MV-4-11 (cell line): ENCODE measurements around the gene PALLD.

Experiments used
- DNase-seq: peaks from one replicate; lab custom pipeline; 2025; lab: John Stamatoyannopoulos, UW

Gene PALLD

GRCh38 chr4:168877511-168878491, 380.9 kb downstream of the PALLD start:
- DNase-seq: no peak

GRCh38 chr4:168878623-168879022, 381.8 kb downstream of the PALLD start:
- no peak for DNase-seq

- peak; percentile 61 for DNase-seq
These were observed 382.3 kb downstream of the PALLD start for GRCh38 chr4:168879188-168879587.

- no peak for DNase-seq
These were observed 383.3 kb downstream of the PALLD start for GRCh38 chr4:168880072-168880675.

DNA sequence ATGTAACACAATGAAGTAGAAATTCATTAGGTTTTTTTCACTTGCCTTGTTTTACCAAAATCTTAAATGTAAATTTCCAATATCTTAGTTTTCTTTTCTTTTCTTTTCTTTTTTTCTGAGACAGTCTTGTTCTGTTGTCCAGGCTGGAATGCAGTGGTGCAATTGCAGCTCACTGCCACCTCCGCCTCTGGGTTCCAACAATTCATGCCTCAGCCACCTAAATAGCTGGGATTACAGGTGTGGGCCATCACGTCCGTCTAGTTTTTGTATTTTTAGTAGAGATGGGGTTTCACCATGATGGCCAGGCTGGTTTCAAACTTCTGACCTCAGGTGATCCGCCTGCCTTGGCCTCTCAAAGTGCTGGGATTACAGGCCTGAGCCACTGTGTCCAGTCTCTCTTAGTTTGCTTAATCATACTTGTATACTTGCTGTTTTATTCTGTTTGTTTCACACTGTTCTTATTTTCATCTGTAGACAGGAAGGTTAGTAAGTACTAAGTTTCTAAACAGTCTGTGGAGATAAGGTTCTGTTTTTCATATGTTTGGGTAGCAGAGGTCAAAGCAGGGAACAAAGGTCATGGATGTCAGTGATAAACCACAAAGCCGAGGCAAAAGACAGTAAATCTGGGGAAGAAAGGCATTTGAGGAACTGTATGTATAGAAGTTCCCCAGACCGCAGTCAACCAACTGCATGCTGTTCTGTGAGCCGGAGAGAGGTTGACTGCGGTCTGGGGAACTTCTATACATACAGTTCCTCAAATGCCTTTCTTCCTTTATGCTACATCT, 384.2 kb downstream of the PALLD start:
- peak; percentile 99 for DNase-seq

DNA sequence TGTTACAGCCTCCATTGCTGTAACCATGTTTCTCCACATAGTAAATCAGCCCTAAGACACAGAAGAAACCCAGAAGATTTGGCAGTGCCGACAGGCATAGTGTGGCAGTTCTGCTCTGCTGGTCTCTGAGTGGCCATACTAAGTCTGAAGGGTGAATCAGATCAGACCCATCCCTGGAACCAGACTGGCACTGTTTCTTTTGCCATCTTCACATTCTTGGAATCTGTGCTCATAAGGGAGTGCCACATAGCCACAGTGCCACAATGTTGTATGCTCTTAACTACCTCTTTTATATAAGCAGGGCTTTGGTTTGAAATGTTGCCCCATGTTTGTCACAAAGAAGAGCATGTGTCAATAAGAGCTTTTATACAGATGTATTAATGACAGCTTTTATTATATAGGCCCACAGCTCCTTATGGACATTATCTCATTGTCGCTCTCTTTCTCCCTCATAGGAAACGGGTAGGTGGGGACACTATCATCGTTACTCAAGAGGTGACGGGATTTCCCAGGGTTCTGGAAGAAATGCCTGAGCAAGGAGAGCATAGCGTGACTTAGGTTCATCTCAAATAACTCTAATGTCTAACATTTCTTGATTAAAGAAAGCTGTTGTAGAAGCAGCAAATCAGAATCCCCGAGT, 385.0 kb downstream of the PALLD start:
- DNase-seq: no peak

DNA sequence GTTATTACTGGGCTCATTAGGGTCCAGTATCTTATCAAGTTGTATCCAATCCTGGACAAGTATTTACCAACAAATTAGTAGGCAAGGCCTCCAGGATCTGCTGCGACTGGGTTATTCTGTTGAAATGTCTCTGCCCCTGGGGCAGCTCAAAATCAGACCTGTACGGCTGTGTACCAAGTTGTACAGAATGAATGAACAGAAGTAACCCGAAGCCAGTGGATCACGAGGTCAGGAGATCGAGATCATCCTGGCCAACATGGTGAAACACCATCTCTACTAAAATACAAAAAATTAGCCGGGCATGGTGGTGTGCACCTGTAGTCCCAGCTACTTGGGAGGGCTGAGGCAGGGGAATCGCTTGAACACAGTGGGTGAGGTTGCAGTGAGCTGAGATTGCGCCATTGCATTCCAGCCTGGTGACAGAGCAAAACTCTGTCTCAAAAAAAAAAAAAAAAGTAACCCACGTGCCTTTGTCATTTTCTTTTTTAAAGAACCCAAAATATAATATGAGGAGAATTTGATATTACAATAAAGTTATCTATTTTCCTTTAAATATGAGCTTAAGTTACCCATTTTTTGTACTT, 385.9 kb downstream of the PALLD start:
- DNase-seq: peak; percentile 6

GRCh38 chr4:168883513-168883912, 386.7 kb downstream of the PALLD start:
- DNase-seq: no peak

DNA sequence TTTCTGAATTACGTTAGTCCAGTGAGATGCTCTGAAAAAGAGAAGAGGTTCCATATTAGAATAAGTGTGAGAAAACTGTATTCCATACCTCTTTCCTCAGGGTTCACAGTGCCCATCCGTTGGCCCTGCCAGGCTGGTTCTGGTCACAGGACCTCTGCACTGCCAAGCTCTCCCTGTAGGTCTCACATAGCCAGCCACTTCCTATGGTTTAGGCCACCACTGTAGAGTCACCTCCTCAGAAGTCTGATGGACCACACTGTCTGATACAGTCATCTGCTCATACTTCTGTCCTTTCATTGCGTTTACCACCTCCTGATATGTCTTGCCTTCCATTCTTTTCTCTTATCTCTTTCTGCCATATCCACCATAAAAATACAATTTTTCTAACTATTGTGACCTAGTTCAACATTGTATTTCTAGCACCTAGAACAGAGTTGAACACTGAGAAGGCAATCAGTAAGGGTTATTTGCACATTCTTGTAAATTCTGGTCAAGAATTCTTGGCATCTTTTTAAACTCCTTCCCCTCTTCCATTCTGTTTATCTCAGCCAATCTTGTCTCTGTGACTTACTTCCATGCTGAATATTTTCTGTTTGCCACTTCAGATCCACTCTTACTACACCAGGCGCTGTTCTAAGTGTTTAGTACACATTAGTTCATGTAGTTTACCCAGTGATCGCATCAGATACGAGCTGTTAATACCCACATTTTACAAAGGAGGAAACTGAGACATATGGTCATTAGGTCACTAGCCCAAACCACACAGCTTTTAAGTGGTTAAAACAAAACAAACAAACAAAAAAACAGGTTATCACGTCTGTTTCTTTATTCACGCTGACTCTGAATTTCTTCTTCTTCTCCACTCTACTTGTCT, 387.6 kb downstream of the PALLD start:
- DNase-seq: no peak

GRCh38 chr4:168885400-168885799, 388.5 kb downstream of the PALLD start:
- no peak for DNase-seq

- no peak for DNase-seq
These were observed 389.5 kb downstream of the PALLD start for GRCh38 chr4:168886351-168886750.

DNA sequence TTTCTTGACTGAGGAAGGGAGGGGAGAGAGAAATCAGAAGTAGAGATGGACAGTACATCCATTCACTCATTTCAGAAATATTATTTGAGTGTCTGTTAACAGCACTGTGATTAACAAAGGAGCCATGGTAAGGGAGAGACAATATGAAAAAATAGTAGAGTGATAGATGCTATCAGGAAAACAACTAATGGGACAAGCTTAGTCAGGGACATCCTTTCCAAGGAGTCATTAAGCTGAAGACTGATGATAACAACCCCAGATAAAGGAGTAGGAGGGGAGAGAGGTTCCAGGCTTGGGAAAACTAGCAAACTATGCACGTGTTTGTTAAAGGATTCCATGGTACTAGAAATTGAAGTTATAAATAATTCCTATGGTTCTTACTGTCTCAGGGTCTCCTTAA, 391.0 kb downstream of the PALLD start:
- DNase-seq: no peak

DNA sequence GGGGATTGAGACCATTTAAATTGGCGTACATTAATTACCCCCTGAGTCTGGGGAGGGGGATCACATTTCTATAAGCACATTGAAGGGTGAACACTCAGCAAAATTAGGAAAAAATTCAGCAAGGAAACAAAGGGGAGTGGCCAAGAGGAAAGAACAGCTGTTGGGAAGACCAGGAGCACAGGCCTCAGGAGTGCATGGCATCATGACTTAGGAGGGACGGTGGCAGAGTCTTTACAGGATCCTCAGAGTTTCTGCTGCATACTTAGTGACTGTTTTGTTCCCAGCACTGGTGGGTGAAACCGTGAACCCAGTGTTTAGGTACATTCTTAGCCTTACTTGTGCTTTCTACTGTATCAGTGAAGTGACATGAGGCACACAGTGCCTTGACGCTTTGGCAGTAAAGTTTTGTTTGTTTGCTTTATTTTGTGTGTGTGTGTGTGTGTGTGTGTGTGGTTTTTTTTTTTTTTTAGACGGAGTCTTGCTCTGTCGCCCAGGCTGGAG, 391.9 kb downstream of the PALLD start:
- DNase-seq: no peak

GRCh38 chr4:168891086-168891485, 394.2 kb downstream of the PALLD start:
- no peak for DNase-seq

DNA sequence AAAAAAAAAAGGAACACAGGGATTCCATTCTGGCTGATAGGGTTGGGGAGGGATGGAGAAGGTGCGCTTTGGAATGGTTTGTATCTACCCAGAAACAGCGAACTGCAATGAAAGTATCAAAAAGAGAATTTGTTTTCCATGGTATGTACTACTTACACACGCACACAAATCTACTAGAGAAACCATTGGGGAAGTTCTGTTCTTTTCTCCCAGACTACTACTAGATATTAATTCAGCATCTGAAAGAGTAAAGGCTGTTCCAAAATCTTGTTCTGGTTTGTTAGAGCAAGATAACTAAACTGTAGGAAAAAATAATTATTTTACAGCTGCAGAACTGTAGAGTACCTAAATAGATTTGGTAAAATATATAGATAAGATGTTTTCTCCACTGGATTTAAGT, 394.8 kb downstream of the PALLD start:
- no peak for DNase-seq

DNA sequence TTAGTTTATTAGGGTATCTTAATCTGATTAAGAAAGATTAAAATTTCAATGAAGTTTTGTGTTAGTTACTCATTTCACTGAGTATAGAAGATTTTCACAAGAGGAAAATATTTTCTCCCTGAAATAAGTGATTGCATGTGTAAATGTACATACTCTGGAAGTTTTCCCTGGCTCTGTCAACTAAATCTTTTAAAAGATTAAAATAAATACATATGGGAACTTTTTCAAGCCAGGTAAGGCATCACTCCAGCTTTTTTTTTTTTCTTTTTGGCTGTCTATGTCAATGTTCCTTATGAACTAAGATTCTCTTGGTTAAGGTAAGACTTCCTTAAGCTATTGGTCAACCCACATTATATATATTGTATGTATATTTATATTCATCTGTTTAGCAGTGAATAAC, 395.6 kb downstream of the PALLD start:
- DNase-seq: no peak

GRCh38 chr4:168893205-168893604, 396.4 kb downstream of the PALLD start:
- no peak for DNase-seq

GRCh38 chr4:168893807-168894206, 397.0 kb downstream of the PALLD start:
- DNase-seq: no peak

GRCh38 chr4:168900080-168900479, 403.2 kb downstream of the PALLD start:
- peak; percentile 66 for DNase-seq

- DNase-seq: no peak
These were observed 410.4 kb downstream of the PALLD start for GRCh38 chr4:168907119-168907698.
